GM23248 (cell line): ENCODE data around the gene PNPT1. TPM values are rescaled to one million over a fixed set of nuclear protein-coding genes. Genes with fewer than 3 reads are reported as not detected.

Source experiments
- DNase-seq: peaks from one replicate; pipeline ENCODE4 v3.0.0-alpha.2; 2015
- H2AFZ ChIP-seq: fragments of 200-600 bp; sonication (generic); 2 replicates; pipeline ENCODE4 v1.6.1; 2016; ENCODE audit warnings: antibody characterized with exemption
- H3F3A ChIP-seq: fragments of 200-600 bp; sonication (generic); 2 replicates; pipeline ENCODE4 v1.6.1; 2016; ENCODE audit warnings: mild to moderate bottlenecking, antibody characterized with exemption, mixed run types; ENCODE audit not compliant: insufficient read depth
- H3K27ac ChIP-seq: fragments of 200-600 bp; sonication (generic); 2 replicates; pipeline ENCODE4 v1.5.1; 2016; ENCODE audit warnings: mild to moderate bottlenecking
- H3K27me3 ChIP-seq: fragments of 200-600 bp; sonication (generic); replicated peaks from 2 replicates; pipeline ENCODE4 v1.6.1; 2016; ENCODE audit warnings: mild to moderate bottlenecking; ENCODE audit not compliant: insufficient read depth
- H3K36me3 ChIP-seq: fragments of 200-600 bp; sonication (generic); 2 replicates; pipeline ENCODE4 v1.6.1; 2016; ENCODE audit warnings: low read depth, mild to moderate bottlenecking
- H3K4me1 ChIP-seq: fragments of 200-600 bp; sonication (generic); 2 replicates; pipeline ENCODE4 v1.6.1; 2016; ENCODE audit warnings: mild to moderate bottlenecking; ENCODE audit not compliant: insufficient read depth
- H3K4me2 ChIP-seq: fragments of 200-600 bp; sonication (generic); one replicate; pipeline ENCODE4 v1.6.1; 2016; ENCODE audit warnings: mild to moderate bottlenecking; ENCODE audit not compliant: unreplicated experiment
- H3K4me3 ChIP-seq: fragments of 200-600 bp; sonication (generic); 2 replicates; pipeline ENCODE4 v1.5.1; 2016; ENCODE audit warnings: mild to moderate bottlenecking
- H3K79me2 ChIP-seq: fragments of 200-600 bp; sonication (generic); 2 replicates; pipeline ENCODE4 v1.6.1; 2016; ENCODE audit warnings: mild to moderate bottlenecking; ENCODE audit not compliant: insufficient read depth
- H3K9ac ChIP-seq: fragments of 200-600 bp; sonication (generic); 2 replicates; pipeline ENCODE4 v1.6.1; 2016; ENCODE audit warnings: mild to moderate bottlenecking
- H3K9me2 ChIP-seq: fragments of 200-600 bp; sonication (generic); 2 replicates; pipeline ENCODE4 v1.6.1; 2016; ENCODE audit warnings: mixed run types, mild to moderate bottlenecking, moderate library complexity; ENCODE audit not compliant: insufficient read depth
- H3K9me3 ChIP-seq: fragments of 200-600 bp; sonication (generic); one replicate; pipeline ENCODE4 v1.6.1; 2017; ENCODE audit warnings: low read depth
- H4K20me1 ChIP-seq: fragments of 200-600 bp; sonication (generic); 2 replicates; pipeline ENCODE4 v1.6.0; 2016; ENCODE audit not compliant: insufficient read depth
- EZH2 ChIP-seq: fragments of 200-600 bp; sonication (generic); IDR thresholded peaks from 2 replicates; pipeline ENCODE4 v1.6.1; 2018; ENCODE audit warnings: antibody characterized with exemption, mild to moderate bottlenecking; ENCODE audit not compliant: insufficient read depth, poor library complexity, severe bottlenecking
- EZH2phosphoT487 ChIP-seq: fragments of 200-600 bp; sonication (generic); IDR thresholded peaks from 2 replicates; pipeline ENCODE4 v1.6.1; 2018; ENCODE audit warnings: antibody characterized with exemption, moderate library complexity, mild to moderate bottlenecking, low read depth; ENCODE audit not compliant: insufficient read depth
- WGBS, 2 experiments: methylation state at CpG; one replicate each; pipeline ENCODE4 v1.1.6; 2015 to 2017; ENCODE audit warnings: low lambda C conversion rate in 2 of 2, low coverage in 1 of 2; ENCODE audit errors: missing lambda C conversion rate in 2 of 2; 5-methylcytosine and 5-hydroxymethylcytosine counted together
- in situ Hi-C: fragments of 300-500 bp; cut with MboI; formaldehyde crosslinking; loops from 2 replicates; pipeline ENCODE4 v1.15.0; 2020
- polyA plus RNA-seq: library from polyadenylated mRNA; unstranded; fragments of >200 nt; fragmentation: Nextera tagmentation; extraction: Ambion mirVana; gene quantifications from 2 replicates; pipeline ENCODE4 v1.2.1, GENCODE V29; 2016
- total RNA-seq: library from RNA; depleted of rRNA; stranded (reverse); fragments of >200 nt; shearing (Covaris generic); gene quantifications from 2 replicates; pipeline ENCODE4 v1.2.3, GENCODE V29; 2014

PNPT1 gene
- total and polyA plus RNA-seq, 2 experiments from 2014 or later = 17.3 to 21.9 TPM

GRCh38 chr2:55621802-55622201 lies 71.8 kb downstream of the PNPT1 start:
- Histone ChIP-seq H3K4me3 (no peak overlapping the region), H3K27me3 (no peaks in the 10 kb centered on the region), H3K4me1 (peaks cover 7% of the 10 kb centered on the region; the same call in 1 of the 2 replicates), H3K79me2 (peaks cover 85% of the 10 kb centered on the region), H3F3A (0 out of 2 replicates have a peak, but pooled peaks cover 11% of the 10 kb centered on the region), H3K9me2 (no peaks in the 10 kb centered on the region), H4K20me1 (no peaks in the 10 kb centered on the region), H3K9me3 (no peaks in the 10 kb centered on the region), H3K27ac (no peak overlapping the region), H3K9ac (no peak overlapping the region), H3K4me2 (no peak overlapping the region), H2AFZ (no peak overlapping the region), H3K36me3 (no peaks in the 10 kb centered on the region)
- in situ Hi-C loops = no loop called here
- WGBS, 2 experiments = 97 to 98% methylated on average over 7 of the region's 7 CpGs
- no peak for DNase-seq
- no peak for TF ChIP-seq EZH2phosphoT487
- TF ChIP-seq EZH2 = no peak

- H3K4me2 ChIP-seq = no peak overlapping the region
- H3F3A ChIP-seq = peaks cover 20% of the 10 kb centered on the region; the same call in 1 of the 2 replicates
- H3K27me3 ChIP-seq = no peaks in the 10 kb centered on the region
- DNase-seq = peak; percentile 45
- no peaks in the 10 kb centered on the region for H4K20me1 ChIP-seq
- WGBS, 2 experiments = 54 to 74% methylated on average over 3 of the region's 3 CpGs
- H3K36me3 ChIP-seq = 0 out of 2 replicates have a peak, but pooled peaks cover 2% of the 10 kb centered on the region
- H3K9me3 ChIP-seq = no peaks in the 10 kb centered on the region
- no peak overlapping the region for H2AFZ ChIP-seq
- no peak overlapping the region for H3K27ac ChIP-seq
- no peak overlapping the region for H3K9ac ChIP-seq
- no peaks in the 10 kb centered on the region for H3K9me2 ChIP-seq
- H3K4me1 ChIP-seq = peaks cover 17% of the 10 kb centered on the region
- in situ Hi-C loops = no loop called here
- TF ChIP-seq EZH2 (no peak), EZH2phosphoT487 (no peak)
- H3K79me2 ChIP-seq = peaks cover 94% of the 10 kb centered on the region
- 0 out of 2 replicates have a peak overlapping the region, but pooled peaks have one; percentile 10 for H3K4me3 ChIP-seq
Observed at GRCh38 chr2:55620123-55620779, 73.4 kb downstream of the PNPT1 start.

GRCh38 chr2:55618275-55619055 lies 75.2 kb downstream of the PNPT1 start:
- DNase-seq = peak; percentile 73
- WGBS, 2 experiments = 1 to 2% methylated on average over 32 of the region's 32 CpGs
- peak overlapping the region; percentile 90 for H3K27ac ChIP-seq
- H2AFZ ChIP-seq = peak overlapping the region; percentile 95
- no peaks in the 10 kb centered on the region for H3K9me2 ChIP-seq
- no peaks in the 10 kb centered on the region for H4K20me1 ChIP-seq
- peak overlapping the region; percentile 99 for H3K4me3 ChIP-seq
- peaks cover 27% of the 10 kb centered on the region for H3K4me1 ChIP-seq
- in situ Hi-C loops = no loop called here
- peak overlapping the region; percentile 89 for H3K4me2 ChIP-seq
- H3K9me3 ChIP-seq = no peaks in the 10 kb centered on the region
- TF ChIP-seq EZH2 (no peak), EZH2phosphoT487 (no peak)
- H3F3A ChIP-seq = peaks cover 20% of the 10 kb centered on the region; the same call in 1 of the 2 replicates
- H3K79me2 ChIP-seq = peaks cover 95% of the 10 kb centered on the region
- peak overlapping the region; percentile 94 for H3K9ac ChIP-seq
- H3K27me3 ChIP-seq = no peaks in the 10 kb centered on the region
- peaks cover 19% of the 10 kb centered on the region for H3K36me3 ChIP-seq

GRCh38 chr2:55618025-55618274 lies 75.7 kb downstream of the PNPT1 start:
- Histone ChIP-seq H3K79me2 (peaks cover 95% of the 10 kb centered on the region), H3K36me3 (peaks cover 24% of the 10 kb centered on the region), H2AFZ (peak overlapping the region; percentile 95), H4K20me1 (no peaks in the 10 kb centered on the region), H3K9me2 (no peaks in the 10 kb centered on the region), H3K4me3 (peak overlapping the region; percentile 99), H3K4me2 (peak overlapping the region; percentile 89), H3K4me1 (peaks cover 27% of the 10 kb centered on the region), H3K9me3 (no peaks in the 10 kb centered on the region), H3K9ac (peak overlapping the region; percentile 94), H3K27ac (peak overlapping the region; percentile 90), H3F3A (peaks cover 20% of the 10 kb centered on the region; the same call in 1 of the 2 replicates), H3K27me3 (no peaks in the 10 kb centered on the region)
- in situ Hi-C loops = no loop called here
- TF ChIP-seq EZH2 (no peak), EZH2phosphoT487 (no peak)
- 0 to 1% methylated on average over 10 of the region's 10 CpGs for WGBS, 2 experiments
- DNase-seq = peak; percentile 54
